ENCODE measurements around the gene MYOF.

DNA sequence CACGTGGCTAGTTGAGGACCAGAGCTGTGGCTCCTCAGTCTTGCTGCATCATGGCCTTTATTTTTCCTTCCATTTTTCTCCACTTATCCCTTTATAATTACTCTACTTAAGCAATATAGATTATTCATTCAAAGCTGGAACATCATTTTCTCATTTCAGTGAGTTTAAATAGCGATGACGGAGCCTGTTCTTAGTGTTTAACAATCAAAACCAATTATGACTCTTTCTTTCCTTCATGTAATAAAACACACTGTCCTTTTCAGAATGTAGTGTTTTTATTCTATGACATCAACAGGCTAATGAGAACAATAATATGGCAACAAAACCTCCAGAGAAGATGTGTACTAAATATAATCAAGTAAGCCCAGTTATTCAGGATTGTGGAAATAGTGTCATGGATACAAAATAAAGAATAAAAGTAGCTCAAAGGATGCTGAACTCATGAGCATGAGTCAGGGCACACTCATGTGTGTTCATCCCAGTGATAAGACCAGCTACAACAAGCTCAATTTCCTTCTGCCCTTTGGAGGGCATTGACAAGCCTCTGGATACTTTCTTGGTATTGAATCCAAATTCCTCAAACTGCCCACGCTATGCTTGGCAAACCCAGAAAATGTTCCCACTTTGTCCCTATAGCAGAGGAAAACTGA is 220.0 kb downstream of the MYOF start:
- TF ChIP-seq CTCF (conservative IDR thresholded peaks at IDR 0.05) (no peak), ZFX (IDR thresholded peaks at IDR 0.05) (no peak)

Measured in C4-2B (cell line).